HEK293 (cell line): ENCODE data around the gene PWWP2B.

Source experiments
- CTCF ChIA-PET: fragments of 350-600 bp; formaldehyde crosslinking; extraction: SDS; loops from one replicate; lab custom pipeline; 2021; ENCODE audit warnings: antibody characterized with exemption; lab: Yijun Ruan, JAX
- POLR2A ChIA-PET: fragments of 300-600 bp; formaldehyde crosslinking; extraction: SDS; loops from one replicate; lab custom pipeline; 2020; ENCODE audit warnings: antibody characterized with exemption, inconsistent platforms; lab: Yijun Ruan, JAX
- H3K27ac ChIP-seq: fragments of 200-500 bp; sonication (Bioruptor generic); 2 replicates; pipeline ENCODE4 v1.5.1; 2014; ENCODE audit warnings: low read depth, low read length, control low read depth, inconsistent platforms; ENCODE audit errors: extremely low read depth
- H3K36me3 ChIP-seq, 2 experiments: fragments of 200-500 bp in 1 of 2; sonication (Bioruptor generic) in 1 of 2; 1 replicate in 1 of 2; 2 replicates in 1 of 2; pipeline ENCODE4 v1.5.1; 2014 to 2017; ENCODE audit warnings: inconsistent platforms in 2 of 2, low read length in 2 of 2; ENCODE audit not compliant: control insufficient read depth in 2 of 2, insufficient read depth in 1 of 2
- H3K4me1 ChIP-seq: fragments of 200-500 bp; sonication (Bioruptor generic); 2 replicates; pipeline ENCODE4 v1.5.1; 2014; ENCODE audit warnings: mild to moderate bottlenecking, low read length, inconsistent platforms; ENCODE audit not compliant: control insufficient read depth, insufficient read depth
- H3K4me3 ChIP-seq: 2 replicates; pipeline ENCODE4 v1.5.1; 2011; ENCODE audit warnings: low read depth, mild to moderate bottlenecking, control low read depth, low read length, moderate library complexity
- H3K9me3 ChIP-seq: fragments of 200-500 bp; sonication (Bioruptor generic); 2 replicates; pipeline ENCODE4 v1.5.1; 2014; ENCODE audit warnings: low read depth, low read length, inconsistent platforms; ENCODE audit not compliant: control insufficient read depth, insufficient read depth
- GLIS1 ChIP-seq: fragments of 450-650 bp; formaldehyde crosslinking; IDR thresholded peaks from 2 replicates; pipeline ENCODE4 v1.5.1; 2016; ENCODE audit warnings: missing biosample characterization, missing genetic modification characterization
- GLIS2 ChIP-seq: fragments of 450-650 bp; formaldehyde crosslinking; IDR thresholded peaks from 2 replicates; pipeline ENCODE4 v1.5.1; 2016; ENCODE audit warnings: missing biosample characterization, missing genetic modification characterization
- HIC1 ChIP-seq: fragments of 450-650 bp; formaldehyde crosslinking; IDR thresholded peaks from 2 replicates; pipeline ENCODE4 v1.5.1; 2016; ENCODE audit warnings: missing biosample characterization, missing genetic modification characterization
- KLF9 ChIP-seq: fragments of 450-650 bp; formaldehyde crosslinking; IDR thresholded peaks from 2 replicates; pipeline ENCODE4 v1.5.1; 2016; ENCODE audit warnings: missing biosample characterization, missing genetic modification characterization, low read depth
- OSR2 ChIP-seq: fragments of 450-650 bp; formaldehyde crosslinking; IDR thresholded peaks from 2 replicates; pipeline ENCODE4 v1.5.1; 2016; ENCODE audit warnings: missing biosample characterization, missing genetic modification characterization
- OVOL3 ChIP-seq: fragments of 450-650 bp; formaldehyde crosslinking; IDR thresholded peaks from 2 replicates; pipeline ENCODE4 v1.5.1; 2016; ENCODE audit warnings: missing biosample characterization, missing genetic modification characterization
- SP2 ChIP-seq: fragments of 450-650 bp; formaldehyde crosslinking; IDR thresholded peaks from 2 replicates; pipeline ENCODE4 v1.5.1; 2016; ENCODE audit warnings: missing biosample characterization, missing genetic modification characterization
- SP7 ChIP-seq: fragments of 450-650 bp; formaldehyde crosslinking; IDR thresholded peaks from 2 replicates; pipeline ENCODE4 v1.5.1; 2016; ENCODE audit warnings: missing biosample characterization, missing genetic modification characterization
- TCF7L2 ChIP-seq: IDR thresholded peaks from 2 replicates; pipeline ENCODE4 v1.6.1; 2011; ENCODE audit warnings: low read depth, mild to moderate bottlenecking, inconsistent platforms, low read length, moderate library complexity, borderline replicate concordance
- ZBTB17 ChIP-seq: fragments of 450-650 bp; formaldehyde crosslinking; IDR thresholded peaks from 2 replicates; pipeline ENCODE4 v1.5.1; 2016; ENCODE audit warnings: missing biosample characterization, missing genetic modification characterization
- ZBTB26 ChIP-seq: fragments of 450-650 bp; formaldehyde crosslinking; optimal IDR thresholded peaks from 2 replicates; pipeline ENCODE3; 2016; ENCODE audit warnings: missing biosample characterization, mild to moderate bottlenecking, missing genetic modification characterization
- ZBTB8A ChIP-seq: fragments of 450-650 bp; formaldehyde crosslinking; IDR thresholded peaks from 2 replicates; pipeline ENCODE4 v1.5.1; 2016; ENCODE audit warnings: missing biosample characterization, missing genetic modification characterization
- ZEB2 ChIP-seq: fragments of 450-650 bp; formaldehyde crosslinking; IDR thresholded peaks from 2 replicates; pipeline ENCODE4 v1.5.1; 2016; ENCODE audit warnings: missing biosample characterization, missing genetic modification characterization
- ZNF10 ChIP-seq: fragments of 450-650 bp; formaldehyde crosslinking; IDR thresholded peaks from 2 replicates; pipeline ENCODE4 v1.5.1; 2017; ENCODE audit warnings: missing biosample characterization, missing genetic modification characterization
- ZNF140 ChIP-seq: fragments of 450-650 bp; formaldehyde crosslinking; IDR thresholded peaks from 2 replicates; pipeline ENCODE4 v1.5.1; 2016; ENCODE audit warnings: missing biosample characterization, missing genetic modification characterization
- ZNF174 ChIP-seq: fragments of 450-650 bp; formaldehyde crosslinking; IDR thresholded peaks from 2 replicates; pipeline ENCODE4 v1.5.0; 2017; ENCODE audit warnings: missing biosample characterization, mild to moderate bottlenecking, missing genetic modification characterization
- ZNF2 ChIP-seq: fragments of 450-650 bp; formaldehyde crosslinking; IDR thresholded peaks from 2 replicates; pipeline ENCODE4 v1.5.1; 2016; ENCODE audit warnings: missing biosample characterization, missing genetic modification characterization
- ZNF335 ChIP-seq: fragments of 450-650 bp; formaldehyde crosslinking; conservative IDR thresholded peaks from 2 replicates; pipeline ENCODE4 v1.5.1; 2016; ENCODE audit warnings: missing biosample characterization, missing genetic modification characterization
- ZNF433 ChIP-seq: fragments of 450-650 bp; formaldehyde crosslinking; IDR thresholded peaks from 2 replicates; pipeline ENCODE4 v1.5.1; 2016; ENCODE audit warnings: missing biosample characterization, missing genetic modification characterization, low read depth
- ZNF488 ChIP-seq: fragments of 450-650 bp; formaldehyde crosslinking; IDR thresholded peaks from 2 replicates; pipeline ENCODE4 v1.5.1; 2016; ENCODE audit warnings: missing biosample characterization, missing genetic modification characterization
- ZNF600 ChIP-seq: fragments of 450-650 bp; formaldehyde crosslinking; IDR thresholded peaks from 2 replicates; pipeline ENCODE4 v1.5.1; 2016; ENCODE audit warnings: missing biosample characterization, missing genetic modification characterization
- ZNF792 ChIP-seq: fragments of 450-650 bp; formaldehyde crosslinking; IDR thresholded peaks from 2 replicates; pipeline ENCODE4 v1.5.1; 2016; ENCODE audit warnings: missing biosample characterization, missing genetic modification characterization
- ZXDB ChIP-seq: fragments of 450-650 bp; formaldehyde crosslinking; IDR thresholded peaks from 2 replicates; pipeline ENCODE4 v1.5.1; 2016; ENCODE audit warnings: missing biosample characterization, missing genetic modification characterization

The PWWP2B gene

GRCh38 chr10:132410056-132410778 is 13.2 kb downstream of the PWWP2B start:
- ChIA-PET POLR2A (no interaction called here), CTCF (interaction anchor here (0.7 to 0.8 kb wide), 3 partner anchors 23 to 40 kb away, joined by 3 read pairs; no protein-coding TSS in a partner anchor)
- H3K27ac ChIP-seq, result no peak overlapping the region
- no peak overlapping the region for H3K4me3 ChIP-seq
- TF ChIP-seq ZNF174 (tag by site-specific recombination), result no peak
- TF ChIP-seq ZNF792 (tag by site-specific recombination), result no peak
- TF ChIP-seq ZBTB26 (tag by site-specific recombination), result no peak
- TF ChIP-seq ZNF140 (tag by site-specific recombination), result no peak
- TF ChIP-seq ZNF600 (tag by site-specific recombination), result 0 out of 2 replicates have a peak, but pooled peaks have one; percentile 18
- peak; percentile 44; the same call in 1 of the 2 replicates for TF ChIP-seq KLF9 (tag by site-specific recombination)
- no peak for TF ChIP-seq GLIS1 (tag by site-specific recombination)
- H3K9me3 ChIP-seq, result no peaks in the 10 kb centered on the region
- H3K36me3 ChIP-seq, result peaks cover 0 to 21% of the 10 kb centered on the region in 2 experiments; a peak in 1 of 3 replicates
- peaks cover 3% of the 10 kb centered on the region; the same call in 1 of the 2 replicates for H3K4me1 ChIP-seq

GRCh38 chr10:132410779-132411532 is 14.0 kb downstream of the PWWP2B start:
- POLR2A ChIA-PET, result no interaction called here
- Histone ChIP-seq H3K9me3 (no peaks in the 10 kb centered on the region), H3K36me3 (peaks cover 0 to 18% of the 10 kb centered on the region in 2 experiments; a peak in 1 of 3 replicates), H3K4me3 (no peak overlapping the region), H3K4me1 (peaks cover 3% of the 10 kb centered on the region; the same call in 1 of the 2 replicates), H3K27ac (peak overlapping the region; percentile 44; the same call in 1 of the 2 replicates)
- TF ChIP-seq ZNF335 (tag by site-specific recombination) (peak; percentile 58), GLIS2 (tag by site-specific recombination) (no peak), HIC1 (0 out of 2 replicates have a peak, but pooled peaks have one; percentile 24)
- CTCF ChIA-PET, result interaction anchor here (0.7 to 1.7 kb wide), 2 partner anchors 22 to 43 kb away, joined by 3 to 6 read pairs; no protein-coding TSS in a partner anchor

GRCh38 chr10:132411561-132412253 is 14.7 kb downstream of the PWWP2B start:
- ChIA-PET CTCF (interaction anchor here (1.7 kb wide), 1 partner anchor 42 kb away, joined by 6 read pairs; no protein-coding TSS in a partner anchor), POLR2A (no interaction called here)
- Histone ChIP-seq H3K9me3 (no peaks in the 10 kb centered on the region), H3K27ac (peak overlapping the region; percentile 52; the same call in 1 of the 2 replicates), H3K4me1 (peaks cover 3% of the 10 kb centered on the region; the same call in 1 of the 2 replicates), H3K4me3 (no peak overlapping the region), H3K36me3 (peaks cover 0 to 11% of the 10 kb centered on the region in 2 experiments; a peak in 1 of 3 replicates)
- TF ChIP-seq ZEB2 (tag by site-specific recombination) (no peak), OSR2 (tag by site-specific recombination) (peak; percentile 81), ZNF2 (tag by site-specific recombination) (0 out of 2 replicates have a peak, but pooled peaks have one; percentile 29), ZNF335 (tag by site-specific recombination) (0 out of 2 replicates have a peak, but pooled peaks have one; percentile 31), ZBTB8A (tag by site-specific recombination) (peak; percentile 71), OVOL3 (tag by site-specific recombination) (no peak), SP2 (peak; percentile 7; the same call in 1 of the 2 replicates), ZNF10 (tag by site-specific recombination) (0 out of 2 replicates have a peak, but pooled peaks have one; percentile 16), ZBTB17 (tag by site-specific recombination) (peak; percentile 55; the same call in 1 of the 2 replicates), SP7 (peak; percentile 86), TCF7L2 (peak; percentile 84; the same call in 1 of the 2 replicates), GLIS2 (tag by site-specific recombination) (peak; percentile 59), ZNF488 (tag by site-specific recombination) (no peak), ZNF433 (tag by site-specific recombination) (no peak), ZXDB (tag by site-specific recombination) (peak; percentile 67; the same call in 1 of the 2 replicates)
